Measurements from ENCODE around the gene CD151.
A peak's percentile ranks its signal among the peaks of the same experiment; 100 is the strongest.

CD151 gene

GRCh38 chr11:794766-795633 lies 37.8 kb upstream of the CD151 start:
- H3K27ac ChIP-seq, result no peak overlapping the region
- TF ChIP-seq CTCF (conservative IDR thresholded peaks at IDR 0.05) (no peak), ZFX (IDR thresholded peaks at IDR 0.05) (no peak)

- TF ChIP-seq CTCF (conservative IDR thresholded peaks at IDR 0.05) (no peak), ZFX (IDR thresholded peaks at IDR 0.05) (no peak)
- H3K27ac ChIP-seq, result no peak overlapping the region
Observed at GRCh38 chr11:795634-796564, 36.9 kb upstream of the CD151 start.

- H3K27ac ChIP-seq, result peak overlapping the region; percentile 87
- no peak for TF ChIP-seq ZFX (IDR thresholded peaks at IDR 0.05)
Observed at GRCh38 chr11:796565-797295, 36.0 kb upstream of the CD151 start.

- TF ChIP-seq CTCF (conservative IDR thresholded peaks at IDR 0.05) (no peak), ZFX (IDR thresholded peaks at IDR 0.05) (peak; percentile 67; the same call in 1 of the 2 replicates)
- H3K27ac ChIP-seq, result peak overlapping the region; percentile 87
Observed at GRCh38 chr11:797296-798092, 35.3 kb upstream of the CD151 start.

- H3K27ac ChIP-seq, result peak within 1 kb of the TSS; percentile 87
- TF ChIP-seq CTCF (conservative IDR thresholded peaks at IDR 0.05) (peak; percentile 98), ZFX (IDR thresholded peaks at IDR 0.05) (no peak)
Observed at GRCh38 chr11:798093-798713, 34.5 kb upstream of the CD151 start, which contains the start of gene SLC25A22. Gene SLC25A22 (minus strand): TSS chr11:798281. CDS start chr11:795006, 3,275 bp downstream.

GRCh38 chr11:799641-800316 lies 33.0 kb upstream of the CD151 start:
- no peak for TF ChIP-seq ZFX (IDR thresholded peaks at IDR 0.05)
- no peak for TF ChIP-seq CTCF (conservative IDR thresholded peaks at IDR 0.05)
- H3K27ac ChIP-seq, result no peak overlapping the region
